HEK293 (cell line): ENCODE results near the gene POGLUT2.
A peak's percentile ranks its signal among the peaks of the same experiment; 100 is the strongest.

Experiments used
- BCL11B ChIP-seq: fragments of 450-650 bp; formaldehyde crosslinking; IDR thresholded peaks from 2 replicates; pipeline ENCODE4 v1.5.1; 2016; ENCODE audit warnings: low read depth, missing biosample characterization, missing genetic modification characterization
- EGR2 ChIP-seq: fragments of 450-650 bp; formaldehyde crosslinking; IDR thresholded peaks from 2 replicates; pipeline ENCODE4 v1.5.1; 2016; ENCODE audit warnings: low read depth, missing biosample characterization, missing genetic modification characterization
- GLIS1 ChIP-seq: fragments of 450-650 bp; formaldehyde crosslinking; IDR thresholded peaks from 2 replicates; pipeline ENCODE4 v1.5.1; 2016; ENCODE audit warnings: missing biosample characterization, missing genetic modification characterization
- OSR2 ChIP-seq: fragments of 450-650 bp; formaldehyde crosslinking; IDR thresholded peaks from 2 replicates; pipeline ENCODE4 v1.5.1; 2016; ENCODE audit warnings: missing biosample characterization, missing genetic modification characterization
- YY1 ChIP-seq: fragments of 450-650 bp; formaldehyde crosslinking; IDR thresholded peaks from 2 replicates; pipeline ENCODE4 v1.5.1; 2018; ENCODE audit warnings: missing biosample characterization, missing genetic modification characterization
- ZFHX2 ChIP-seq: fragments of 450-650 bp; formaldehyde crosslinking; conservative IDR thresholded peaks from 2 replicates; pipeline ENCODE4 v1.5.1; 2016; ENCODE audit warnings: missing biosample characterization, missing genetic modification characterization
- ZNF138 ChIP-seq: fragments of 450-650 bp; formaldehyde crosslinking; IDR thresholded peaks from 2 replicates; pipeline ENCODE4 v1.5.1; 2016; ENCODE audit warnings: missing biosample characterization, missing genetic modification characterization, borderline replicate concordance
- ZNF175 ChIP-seq: fragments of 450-650 bp; formaldehyde crosslinking; IDR thresholded peaks from 2 replicates; pipeline ENCODE4 v1.5.1; 2016; ENCODE audit warnings: missing biosample characterization, missing genetic modification characterization
- ZNF184 ChIP-seq: fragments of 450-650 bp; IDR thresholded peaks from 2 replicates; pipeline ENCODE4 v1.5.1; 2018; ENCODE audit warnings: missing biosample characterization, mild to moderate bottlenecking, missing genetic modification characterization
- ZNF24 ChIP-seq: fragments of 450-650 bp; formaldehyde crosslinking; IDR thresholded peaks from 2 replicates; pipeline ENCODE4 v1.5.1; 2016; ENCODE audit warnings: missing biosample characterization, missing genetic modification characterization
- ZNF274 ChIP-seq, 2 experiments: fragments of 200-500 bp in 1 of 2; fragments of 450-650 bp in 1 of 2; sonication (Bioruptor generic) in 1 of 2; formaldehyde crosslinking in 1 of 2; IDR thresholded peaks; 2 replicates each; pipeline versions ENCODE4 v1.5.1 to v1.6.1; 2014 to 2016; ENCODE audit warnings: borderline replicate concordance in 1 of 2, inconsistent platforms in 1 of 2, low read length in 1 of 2, missing biosample characterization in 1 of 2, missing genetic modification characterization in 1 of 2
- ZNF354C ChIP-seq: fragments of 450-650 bp; formaldehyde crosslinking; IDR thresholded peaks from 2 replicates; pipeline ENCODE4 v1.5.1; 2016; ENCODE audit warnings: missing biosample characterization, missing genetic modification characterization, low read depth, borderline replicate concordance
- ZNF416 ChIP-seq: fragments of 450-650 bp; formaldehyde crosslinking; IDR thresholded peaks from 2 replicates; pipeline ENCODE4 v1.5.1; 2016; ENCODE audit warnings: missing biosample characterization, missing genetic modification characterization
- ZNF473 ChIP-seq: fragments of 450-650 bp; formaldehyde crosslinking; IDR thresholded peaks from 2 replicates; pipeline ENCODE4 v1.5.1; 2017; ENCODE audit warnings: missing biosample characterization, missing genetic modification characterization
- ZNF580 ChIP-seq: fragments of 450-650 bp; formaldehyde crosslinking; IDR thresholded peaks from 2 replicates; pipeline ENCODE4 v1.5.1; 2016; ENCODE audit warnings: missing biosample characterization, missing genetic modification characterization
- ZNF585B ChIP-seq: fragments of 450-650 bp; formaldehyde crosslinking; IDR thresholded peaks from 2 replicates; pipeline ENCODE4 v1.5.1; 2016; ENCODE audit warnings: missing biosample characterization, missing genetic modification characterization
- ZNF610 ChIP-seq: fragments of 450-650 bp; formaldehyde crosslinking; IDR thresholded peaks from 2 replicates; pipeline ENCODE4 v1.5.1; 2016; ENCODE audit warnings: missing biosample characterization, missing genetic modification characterization, borderline replicate concordance
- ZNF623 ChIP-seq: fragments of 450-650 bp; formaldehyde crosslinking; IDR thresholded peaks from 2 replicates; pipeline ENCODE4 v1.5.1; 2016; ENCODE audit warnings: missing biosample characterization, missing genetic modification characterization
- ZNF792 ChIP-seq: fragments of 450-650 bp; formaldehyde crosslinking; IDR thresholded peaks from 2 replicates; pipeline ENCODE4 v1.5.1; 2016; ENCODE audit warnings: missing biosample characterization, missing genetic modification characterization
- ZNF830 ChIP-seq: fragments of 450-650 bp; IDR thresholded peaks from 2 replicates; pipeline ENCODE4 v1.5.0; 2018; ENCODE audit warnings: missing biosample characterization, missing genetic modification characterization, low read depth, mild to moderate bottlenecking, moderate library complexity
- ZNF837 ChIP-seq: fragments of 450-650 bp; formaldehyde crosslinking; IDR thresholded peaks from 2 replicates; pipeline ENCODE4 v1.5.1; 2016; ENCODE audit warnings: missing biosample characterization, missing genetic modification characterization
- ZNF843 ChIP-seq: fragments of 450-650 bp; formaldehyde crosslinking; IDR thresholded peaks from 2 replicates; pipeline ENCODE4 v1.5.1; 2016; ENCODE audit warnings: missing biosample characterization, missing genetic modification characterization
- ZSCAN16 ChIP-seq: fragments of 450-650 bp; formaldehyde crosslinking; IDR thresholded peaks from 2 replicates; pipeline ENCODE4 v1.5.1; 2016; ENCODE audit warnings: missing biosample characterization, missing genetic modification characterization
- ZXDB ChIP-seq: fragments of 450-650 bp; formaldehyde crosslinking; IDR thresholded peaks from 2 replicates; pipeline ENCODE4 v1.5.1; 2016; ENCODE audit warnings: missing biosample characterization, missing genetic modification characterization
- TF ChIP-seq, protein P1 (sequence below): fragments of 450-650 bp; formaldehyde crosslinking; IDR thresholded peaks from 2 replicates; pipeline ENCODE4 v1.5.1; 2016; ENCODE audit warnings: missing biosample characterization, missing genetic modification characterization, low read depth
- TF ChIP-seq, protein P2 (sequence below): fragments of 450-650 bp; formaldehyde crosslinking; IDR thresholded peaks from 2 replicates; pipeline ENCODE4 v1.5.1; 2016; ENCODE audit warnings: missing biosample characterization, missing genetic modification characterization, borderline replicate concordance
- TF ChIP-seq, protein P3 (sequence below): fragments of 450-650 bp; formaldehyde crosslinking; IDR thresholded peaks from 2 replicates; pipeline ENCODE4 v1.5.1; 2016; ENCODE audit warnings: missing biosample characterization, missing genetic modification characterization

The POGLUT2 gene

DNA sequence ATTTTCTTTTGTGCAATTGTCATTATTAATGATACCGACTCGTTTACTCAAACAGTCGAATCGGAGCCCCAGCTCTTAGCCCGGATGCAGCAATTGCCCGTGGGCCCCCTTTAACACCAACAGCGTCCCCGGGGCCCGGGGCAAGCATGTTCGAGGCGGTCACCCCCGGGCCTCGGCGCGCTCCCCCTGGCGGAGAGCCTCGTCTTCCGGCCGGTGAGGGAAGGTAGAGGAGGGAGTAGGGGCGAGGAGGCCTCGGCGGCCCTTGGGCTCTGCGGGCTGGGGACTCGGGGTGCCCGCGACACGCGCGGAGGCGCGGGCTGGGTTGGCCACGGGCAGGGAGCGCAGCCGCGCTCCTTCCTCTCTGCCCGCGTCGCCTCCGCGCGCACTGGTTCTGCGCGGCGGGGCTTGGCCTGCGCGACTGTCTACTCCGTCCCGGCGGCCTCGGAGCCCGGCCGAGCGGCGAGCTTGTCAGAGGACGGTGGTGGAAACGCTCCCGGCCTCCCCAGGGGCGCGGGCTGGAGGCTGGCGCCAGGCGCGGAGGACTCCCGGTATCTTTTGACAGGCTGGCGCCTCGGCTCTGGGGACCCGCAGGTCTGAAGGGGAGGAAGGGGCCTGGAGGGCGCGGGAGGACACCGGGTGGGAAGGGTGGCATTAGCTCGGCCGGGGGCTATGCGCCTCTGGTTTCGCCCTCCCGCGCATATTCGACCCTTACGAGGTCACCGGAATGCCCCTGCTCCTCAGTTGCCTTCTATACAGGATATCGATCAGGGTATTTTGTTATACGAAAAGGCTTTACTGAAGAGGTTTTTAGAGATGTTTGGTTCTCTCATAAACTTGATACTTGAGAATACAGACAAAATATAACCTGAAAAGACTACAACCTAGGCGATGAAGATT lies 1.6 kb upstream of the POGLUT2 start (continued):
- TF ChIP-seq, protein P1, sequence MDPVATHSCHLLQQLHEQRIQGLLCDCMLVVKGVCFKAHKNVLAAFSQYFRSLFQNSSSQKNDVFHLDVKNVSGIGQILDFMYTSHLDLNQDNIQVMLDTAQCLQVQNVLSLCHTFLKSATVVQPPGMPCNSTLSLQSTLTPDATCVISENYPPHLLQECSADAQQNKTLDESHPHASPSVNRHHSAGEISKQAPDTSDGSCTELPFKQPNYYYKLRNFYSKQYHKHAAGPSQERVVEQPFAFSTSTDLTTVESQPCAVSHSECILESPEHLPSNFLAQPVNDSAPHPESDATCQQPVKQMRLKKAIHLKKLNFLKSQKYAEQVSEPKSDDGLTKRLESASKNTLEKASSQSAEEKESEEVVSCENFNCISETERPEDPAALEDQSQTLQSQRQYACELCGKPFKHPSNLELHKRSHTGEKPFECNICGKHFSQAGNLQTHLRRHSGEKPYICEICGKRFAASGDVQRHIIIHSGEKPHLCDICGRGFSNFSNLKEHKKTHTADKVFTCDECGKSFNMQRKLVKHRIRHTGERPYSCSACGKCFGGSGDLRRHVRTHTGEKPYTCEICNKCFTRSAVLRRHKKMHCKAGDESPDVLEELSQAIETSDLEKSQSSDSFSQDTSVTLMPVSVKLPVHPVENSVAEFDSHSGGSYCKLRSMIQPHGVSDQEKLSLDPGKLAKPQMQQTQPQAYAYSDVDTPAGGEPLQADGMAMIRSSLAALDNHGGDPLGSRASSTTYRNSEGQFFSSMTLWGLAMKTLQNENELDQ, result no peak
- no peak for TF ChIP-seq ZNF610 (tag by site-specific recombination)
- no peak for TF ChIP-seq BCL11B (tag by site-specific recombination)
- TF ChIP-seq ZNF830 (tag by site-specific recombination), result no peak
- no peak for TF ChIP-seq OSR2 (tag by site-specific recombination)
- TF ChIP-seq ZXDB (tag by site-specific recombination), result peak; percentile 42; the same call in 1 of the 2 replicates
- TF ChIP-seq, protein P2, sequence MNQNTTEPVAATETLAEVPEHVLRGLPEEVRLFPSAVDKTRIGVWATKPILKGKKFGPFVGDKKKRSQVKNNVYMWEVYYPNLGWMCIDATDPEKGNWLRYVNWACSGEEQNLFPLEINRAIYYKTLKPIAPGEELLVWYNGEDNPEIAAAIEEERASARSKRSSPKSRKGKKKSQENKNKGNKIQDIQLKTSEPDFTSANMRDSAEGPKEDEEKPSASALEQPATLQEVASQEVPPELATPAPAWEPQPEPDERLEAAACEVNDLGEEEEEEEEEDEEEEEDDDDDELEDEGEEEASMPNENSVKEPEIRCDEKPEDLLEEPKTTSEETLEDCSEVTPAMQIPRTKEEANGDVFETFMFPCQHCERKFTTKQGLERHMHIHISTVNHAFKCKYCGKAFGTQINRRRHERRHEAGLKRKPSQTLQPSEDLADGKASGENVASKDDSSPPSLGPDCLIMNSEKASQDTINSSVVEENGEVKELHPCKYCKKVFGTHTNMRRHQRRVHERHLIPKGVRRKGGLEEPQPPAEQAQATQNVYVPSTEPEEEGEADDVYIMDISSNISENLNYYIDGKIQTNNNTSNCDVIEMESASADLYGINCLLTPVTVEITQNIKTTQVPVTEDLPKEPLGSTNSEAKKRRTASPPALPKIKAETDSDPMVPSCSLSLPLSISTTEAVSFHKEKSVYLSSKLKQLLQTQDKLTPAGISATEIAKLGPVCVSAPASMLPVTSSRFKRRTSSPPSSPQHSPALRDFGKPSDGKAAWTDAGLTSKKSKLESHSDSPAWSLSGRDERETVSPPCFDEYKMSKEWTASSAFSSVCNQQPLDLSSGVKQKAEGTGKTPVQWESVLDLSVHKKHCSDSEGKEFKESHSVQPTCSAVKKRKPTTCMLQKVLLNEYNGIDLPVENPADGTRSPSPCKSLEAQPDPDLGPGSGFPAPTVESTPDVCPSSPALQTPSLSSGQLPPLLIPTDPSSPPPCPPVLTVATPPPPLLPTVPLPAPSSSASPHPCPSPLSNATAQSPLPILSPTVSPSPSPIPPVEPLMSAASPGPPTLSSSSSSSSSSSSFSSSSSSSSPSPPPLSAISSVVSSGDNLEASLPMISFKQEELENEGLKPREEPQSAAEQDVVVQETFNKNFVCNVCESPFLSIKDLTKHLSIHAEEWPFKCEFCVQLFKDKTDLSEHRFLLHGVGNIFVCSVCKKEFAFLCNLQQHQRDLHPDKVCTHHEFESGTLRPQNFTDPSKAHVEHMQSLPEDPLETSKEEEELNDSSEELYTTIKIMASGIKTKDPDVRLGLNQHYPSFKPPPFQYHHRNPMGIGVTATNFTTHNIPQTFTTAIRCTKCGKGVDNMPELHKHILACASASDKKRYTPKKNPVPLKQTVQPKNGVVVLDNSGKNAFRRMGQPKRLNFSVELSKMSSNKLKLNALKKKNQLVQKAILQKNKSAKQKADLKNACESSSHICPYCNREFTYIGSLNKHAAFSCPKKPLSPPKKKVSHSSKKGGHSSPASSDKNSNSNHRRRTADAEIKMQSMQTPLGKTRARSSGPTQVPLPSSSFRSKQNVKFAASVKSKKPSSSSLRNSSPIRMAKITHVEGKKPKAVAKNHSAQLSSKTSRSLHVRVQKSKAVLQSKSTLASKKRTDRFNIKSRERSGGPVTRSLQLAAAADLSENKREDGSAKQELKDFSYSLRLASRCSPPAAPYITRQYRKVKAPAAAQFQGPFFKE (tag by site-specific recombination), result no peak
- no peak for TF ChIP-seq ZNF138 (tag by site-specific recombination)
- TF ChIP-seq ZNF837, result no peak
- TF ChIP-seq ZNF416 (tag by site-specific recombination), result no peak
- no peak for TF ChIP-seq ZNF175
- TF ChIP-seq ZNF843 (tag by site-specific recombination), result no peak
- TF ChIP-seq ZNF184, result no peak
- no peak for TF ChIP-seq GLIS1 (tag by site-specific recombination)
- no peak for TF ChIP-seq ZSCAN16 (tag by site-specific recombination)
- no peak for TF ChIP-seq EGR2 (tag by site-specific recombination)
- no peak for TF ChIP-seq ZNF580
- TF ChIP-seq ZNF274 (IDR thresholded peaks at IDR 0.05; ENCODE audit: low read length), result no peak
- no peak for TF ChIP-seq ZNF274 (tag by site-specific recombination; IDR thresholded peaks at IDR 0.05; ENCODE audit: borderline replicate concordance)
- no peak for TF ChIP-seq ZNF473 (tag by site-specific recombination)
- TF ChIP-seq ZNF585B (tag by site-specific recombination), result no peak
- TF ChIP-seq ZFHX2 (tag by site-specific recombination), result no peak; the same call in 1 of the 2 replicates
- TF ChIP-seq ZNF792 (tag by site-specific recombination), result no peak
- TF ChIP-seq, protein P3, sequence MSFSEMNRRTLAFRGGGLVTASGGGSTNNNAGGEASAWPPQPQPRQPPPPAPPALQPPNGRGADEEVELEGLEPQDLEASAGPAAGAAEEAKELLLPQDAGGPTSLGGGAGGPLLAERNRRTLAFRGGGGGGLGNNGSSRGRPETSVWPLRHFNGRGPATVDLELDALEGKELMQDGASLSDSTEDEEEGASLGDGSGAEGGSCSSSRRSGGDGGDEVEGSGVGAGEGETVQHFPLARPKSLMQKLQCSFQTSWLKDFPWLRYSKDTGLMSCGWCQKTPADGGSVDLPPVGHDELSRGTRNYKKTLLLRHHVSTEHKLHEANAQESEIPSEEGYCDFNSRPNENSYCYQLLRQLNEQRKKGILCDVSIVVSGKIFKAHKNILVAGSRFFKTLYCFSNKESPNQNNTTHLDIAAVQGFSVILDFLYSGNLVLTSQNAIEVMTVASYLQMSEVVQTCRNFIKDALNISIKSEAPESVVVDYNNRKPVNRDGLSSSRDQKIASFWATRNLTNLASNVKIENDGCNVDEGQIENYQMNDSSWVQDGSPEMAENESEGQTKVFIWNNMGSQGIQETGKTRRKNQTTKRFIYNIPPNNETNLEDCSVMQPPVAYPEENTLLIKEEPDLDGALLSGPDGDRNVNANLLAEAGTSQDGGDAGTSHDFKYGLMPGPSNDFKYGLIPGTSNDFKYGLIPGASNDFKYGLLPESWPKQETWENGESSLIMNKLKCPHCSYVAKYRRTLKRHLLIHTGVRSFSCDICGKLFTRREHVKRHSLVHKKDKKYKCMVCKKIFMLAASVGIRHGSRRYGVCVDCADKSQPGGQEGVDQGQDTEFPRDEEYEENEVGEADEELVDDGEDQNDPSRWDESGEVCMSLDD (tag by site-specific recombination), result peak; percentile 77
- TF ChIP-seq YY1 (tag by site-specific recombination), result 0 out of 2 replicates have a peak, but pooled peaks have one; percentile 9
- TF ChIP-seq ZNF24 (tag by site-specific recombination), result no peak
- no peak for TF ChIP-seq ZNF623 (tag by site-specific recombination)
- no peak for TF ChIP-seq ZNF354C (tag by site-specific recombination)
